SK-N-MC (cell line): ENCODE data around the gene GVQW3.

Experiments used
- DNase-seq: peaks from one replicate; pipeline ENCODE4 v3.0.0-alpha.2; 2011; ENCODE audit warnings: low read depth, low spot score
- H3K27ac ChIP-seq: fragments of 200-600 bp; sonication (generic); 2 replicates; pipeline ENCODE4 v1.5.1; 2016; ENCODE audit warnings: mixed run types
- H3K36me3 ChIP-seq: fragments of 200-600 bp; sonication (generic); 2 replicates; pipeline ENCODE4 v1.6.1; 2017; ENCODE audit warnings: antibody characterized with exemption, low read length, mixed read lengths; ENCODE audit not compliant: insufficient read depth
- H3K4me3 ChIP-seq: fragments of 200-600 bp; sonication (generic); 2 replicates; pipeline ENCODE4 v1.5.1; 2016
- H3K9ac ChIP-seq: fragments of 200-600 bp; sonication (generic); 2 replicates; pipeline ENCODE4 v1.8.0; 2017; ENCODE audit warnings: mixed run types, mixed read lengths; ENCODE audit not compliant: insufficient read length
- H3K9me3 ChIP-seq: fragments of 200-600 bp; sonication (generic); 2 replicates; pipeline ENCODE4 v1.6.1; 2017; ENCODE audit warnings: low read depth, mild to moderate bottlenecking, antibody characterized with exemption, low read length, moderate library complexity, mixed read lengths
- EZH2 ChIP-seq: fragments of 200-600 bp; sonication (generic); IDR thresholded peaks from one replicate; pipeline ENCODE4 v1.6.1; 2017; ENCODE audit warnings: antibody characterized with exemption
- FOXP2 ChIP-seq: optimal IDR thresholded peaks from 2 replicates; pipeline ENCODE3; 2011; ENCODE audit warnings: mild to moderate bottlenecking, moderate library complexity; ENCODE audit not compliant: insufficient read depth; ENCODE audit errors: extremely low read length, control extremely low read depth
- POLR2AphosphoS5 ChIP-seq: IDR thresholded peaks from 2 replicates; pipeline ENCODE4 v1.6.1; 2012; ENCODE audit warnings: mild to moderate bottlenecking, low read depth, low read length, borderline replicate concordance

Gene GVQW3

DNA sequence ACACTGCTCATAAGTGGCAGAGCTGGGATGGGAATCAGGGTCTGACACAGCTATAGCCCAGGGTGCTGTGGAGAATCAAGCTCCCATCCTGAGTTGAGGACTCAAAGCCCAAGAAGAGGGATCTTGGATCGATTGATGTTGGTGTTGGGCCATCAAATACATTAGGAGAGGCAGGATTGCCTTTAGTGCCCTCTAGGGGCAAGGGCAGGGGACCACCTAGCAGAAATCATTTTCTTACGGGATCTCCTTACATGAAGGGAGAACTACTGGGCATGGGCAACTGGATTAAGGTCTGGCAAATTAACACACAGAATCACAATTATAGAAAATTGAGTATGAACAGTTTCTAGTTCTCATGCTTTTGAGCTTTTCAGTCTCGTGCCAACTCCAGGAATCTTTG is 38.8 kb downstream of the GVQW3 start:
- no peak overlapping the region for H3K27ac ChIP-seq
- no peak overlapping the region for H3K4me3 ChIP-seq
- no peak for DNase-seq
- no peaks in the 10 kb centered on the region for H3K9me3 ChIP-seq
- H3K9ac ChIP-seq = no peak overlapping the region
- no peaks in the 10 kb centered on the region for H3K36me3 ChIP-seq
- no peak for TF ChIP-seq FOXP2
- TF ChIP-seq EZH2 = no peak
- no peak for TF ChIP-seq POLR2AphosphoS5

DNA sequence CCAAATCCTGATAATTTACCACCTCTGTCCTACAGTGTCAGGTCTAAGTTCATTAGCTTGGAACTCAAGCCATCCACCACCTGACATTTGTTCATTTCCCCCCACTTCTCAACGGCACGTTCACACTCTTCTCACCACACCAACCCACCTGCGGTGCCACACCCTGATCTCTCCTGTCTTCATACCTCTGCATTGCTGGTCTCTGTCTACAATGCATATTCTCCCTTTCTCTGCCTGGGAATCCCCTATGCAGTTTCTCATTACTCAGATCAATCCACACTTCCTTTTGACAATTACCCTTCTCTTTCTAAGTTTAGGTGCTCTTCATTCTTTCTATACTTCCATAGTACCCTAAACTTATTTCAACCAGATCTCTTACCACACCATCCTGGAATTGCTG is 43.3 kb downstream of the GVQW3 start:
- H3K27ac ChIP-seq = no peak overlapping the region
- DNase-seq = no peak
- no peak overlapping the region for H3K9ac ChIP-seq
- H3K9me3 ChIP-seq = no peaks in the 10 kb centered on the region
- no peak overlapping the region for H3K4me3 ChIP-seq
- no peak for TF ChIP-seq EZH2
- no peak for TF ChIP-seq POLR2AphosphoS5
- TF ChIP-seq FOXP2 = no peak
- H3K36me3 ChIP-seq = no peaks in the 10 kb centered on the region

DNA sequence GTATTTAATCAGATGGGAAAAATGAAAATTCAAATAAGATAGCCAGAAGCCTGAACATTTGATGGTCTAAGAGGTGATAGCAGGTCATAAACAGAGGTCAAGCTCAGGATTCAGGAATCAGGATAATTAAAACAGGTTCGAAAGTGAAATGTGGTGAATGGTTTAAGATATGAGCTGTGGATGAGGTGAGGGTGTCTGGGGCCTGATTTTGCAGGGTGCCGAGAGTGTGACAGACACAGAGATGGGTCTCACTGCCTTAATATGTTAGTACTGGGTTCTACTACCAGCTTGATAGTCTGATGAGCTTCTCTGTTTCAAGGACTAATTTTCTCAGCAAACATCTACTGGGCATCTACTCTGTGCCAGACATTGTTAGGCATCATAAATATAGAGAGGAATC is 43.8 kb downstream of the GVQW3 start:
- no peaks in the 10 kb centered on the region for H3K9me3 ChIP-seq
- no peaks in the 10 kb centered on the region for H3K36me3 ChIP-seq
- H3K4me3 ChIP-seq = no peak overlapping the region
- no peak for DNase-seq
- no peak for TF ChIP-seq FOXP2
- TF ChIP-seq POLR2AphosphoS5 = no peak
- TF ChIP-seq EZH2 = no peak
- H3K27ac ChIP-seq = no peak overlapping the region
- no peak overlapping the region for H3K9ac ChIP-seq

DNA sequence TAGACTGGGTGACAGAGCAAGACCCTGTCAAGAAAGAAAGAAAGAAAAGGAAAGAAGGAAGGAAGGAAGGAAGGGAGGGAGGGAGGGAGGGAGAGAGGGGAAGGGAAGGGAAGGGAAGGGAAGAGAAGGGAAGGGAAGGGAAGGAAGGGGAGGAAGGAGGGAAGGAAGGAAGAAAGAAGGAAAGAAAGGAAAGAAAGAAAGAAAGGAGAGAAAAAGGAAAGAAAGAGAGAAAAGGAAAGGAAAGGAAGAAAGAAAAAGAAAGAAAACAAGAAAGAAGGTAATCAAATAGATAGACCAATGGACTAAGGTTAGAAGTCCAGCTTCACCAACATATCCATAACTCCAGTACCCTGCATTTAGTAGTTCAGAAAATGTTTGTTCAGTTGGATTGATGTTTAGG is 45.5 kb downstream of the GVQW3 start:
- H3K36me3 ChIP-seq = no peaks in the 10 kb centered on the region
- H3K9ac ChIP-seq = no peak overlapping the region
- no peak for DNase-seq
- no peaks in the 10 kb centered on the region for H3K9me3 ChIP-seq
- H3K4me3 ChIP-seq = no peak overlapping the region
- no peak overlapping the region for H3K27ac ChIP-seq
- TF ChIP-seq FOXP2 (no peak), POLR2AphosphoS5 (no peak), EZH2 (no peak)

DNA sequence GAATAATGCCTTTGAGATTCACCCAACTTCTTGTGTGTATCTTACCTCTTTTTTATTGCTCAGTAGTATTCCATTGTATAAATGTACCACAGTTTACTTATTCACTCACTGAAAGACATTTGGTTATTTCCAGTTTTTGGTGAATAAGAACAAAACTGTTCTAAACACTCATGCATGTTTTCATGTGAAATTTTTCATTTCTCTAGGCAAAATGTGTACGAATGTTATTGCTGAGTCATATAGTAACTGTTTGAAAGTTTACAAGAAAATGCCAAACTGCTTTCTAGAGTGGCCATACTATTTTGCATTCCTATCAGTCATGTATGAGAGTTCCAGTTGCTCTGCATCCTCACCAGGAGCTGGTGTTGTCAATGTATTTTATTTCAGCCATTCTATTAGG is 54.9 kb downstream of the GVQW3 start:
- no peak for DNase-seq
- TF ChIP-seq POLR2AphosphoS5 (no peak), FOXP2 (no peak), EZH2 (no peak)
- no peaks in the 10 kb centered on the region for H3K36me3 ChIP-seq
- H3K9ac ChIP-seq = no peak overlapping the region
- H3K9me3 ChIP-seq = no peaks in the 10 kb centered on the region
- H3K4me3 ChIP-seq = no peak overlapping the region
- H3K27ac ChIP-seq = no peak overlapping the region

DNA sequence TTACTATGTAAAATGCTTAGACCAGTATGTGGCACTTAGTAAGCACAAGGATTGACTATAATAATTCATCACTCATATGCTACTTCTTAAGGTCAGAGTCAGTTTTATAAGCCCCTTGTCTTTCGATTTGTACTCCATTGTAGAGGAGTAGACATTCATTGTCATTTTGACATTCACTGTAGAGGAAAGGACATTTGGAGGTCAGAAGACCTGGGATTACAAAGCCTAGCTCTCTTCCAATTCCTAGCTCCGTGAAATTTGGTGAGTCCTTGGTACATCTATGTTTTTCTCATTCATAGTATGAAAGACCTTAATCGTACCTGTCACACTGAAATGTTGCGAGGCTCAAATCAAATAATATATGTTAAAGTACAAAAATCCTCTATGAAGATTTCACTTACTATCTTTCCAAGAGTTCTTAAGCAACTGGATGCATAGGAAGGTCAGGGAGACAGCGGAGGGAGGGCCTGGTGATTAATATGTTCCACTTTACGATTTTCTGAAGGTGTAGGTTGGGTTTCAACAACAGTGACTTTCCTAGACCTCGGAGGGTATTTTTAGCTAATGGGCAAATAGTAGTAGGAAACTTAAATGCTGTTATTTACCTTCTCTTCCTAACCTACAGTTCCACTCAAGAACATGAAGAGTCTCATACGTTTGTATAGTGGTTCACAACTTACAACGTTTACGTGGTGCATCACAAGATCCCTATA is 62.3 kb downstream of the GVQW3 start:
- no peak for DNase-seq
- H3K27ac ChIP-seq = peak overlapping the region; percentile 94
- peaks cover 20% of the 10 kb centered on the region for H3K36me3 ChIP-seq
- TF ChIP-seq FOXP2 (no peak), POLR2AphosphoS5 (no peak), EZH2 (no peak)
- peak overlapping the region; percentile 99 for H3K9ac ChIP-seq
- peak overlapping the region; percentile 98 for H3K4me3 ChIP-seq
- no peaks in the 10 kb centered on the region for H3K9me3 ChIP-seq

DNA sequence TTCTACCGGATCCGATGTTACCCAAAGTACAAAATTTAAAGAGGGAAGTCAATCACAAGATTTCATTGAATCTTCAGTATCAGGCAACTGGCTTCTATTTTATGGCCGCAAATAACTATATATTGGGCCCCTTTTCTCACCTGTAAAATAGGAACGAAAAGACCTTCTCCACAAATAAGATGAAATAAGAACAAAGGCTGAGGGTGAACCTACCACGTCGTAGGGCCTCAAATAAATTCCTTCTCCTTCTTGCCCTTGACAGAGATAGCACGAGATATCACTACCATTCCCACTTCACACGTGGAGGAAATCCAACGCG is 62.9 kb downstream of the GVQW3 start:
- DNase-seq = no peak
- Histone ChIP-seq H3K9me3 (no peaks in the 10 kb centered on the region), H3K4me3 (peak overlapping the region; percentile 98), H3K27ac (peak overlapping the region; percentile 94), H3K36me3 (peaks cover 25% of the 10 kb centered on the region), H3K9ac (peak overlapping the region; percentile 99)
- no peak for TF ChIP-seq EZH2
- no peak for TF ChIP-seq FOXP2
- no peak for TF ChIP-seq POLR2AphosphoS5

DNA sequence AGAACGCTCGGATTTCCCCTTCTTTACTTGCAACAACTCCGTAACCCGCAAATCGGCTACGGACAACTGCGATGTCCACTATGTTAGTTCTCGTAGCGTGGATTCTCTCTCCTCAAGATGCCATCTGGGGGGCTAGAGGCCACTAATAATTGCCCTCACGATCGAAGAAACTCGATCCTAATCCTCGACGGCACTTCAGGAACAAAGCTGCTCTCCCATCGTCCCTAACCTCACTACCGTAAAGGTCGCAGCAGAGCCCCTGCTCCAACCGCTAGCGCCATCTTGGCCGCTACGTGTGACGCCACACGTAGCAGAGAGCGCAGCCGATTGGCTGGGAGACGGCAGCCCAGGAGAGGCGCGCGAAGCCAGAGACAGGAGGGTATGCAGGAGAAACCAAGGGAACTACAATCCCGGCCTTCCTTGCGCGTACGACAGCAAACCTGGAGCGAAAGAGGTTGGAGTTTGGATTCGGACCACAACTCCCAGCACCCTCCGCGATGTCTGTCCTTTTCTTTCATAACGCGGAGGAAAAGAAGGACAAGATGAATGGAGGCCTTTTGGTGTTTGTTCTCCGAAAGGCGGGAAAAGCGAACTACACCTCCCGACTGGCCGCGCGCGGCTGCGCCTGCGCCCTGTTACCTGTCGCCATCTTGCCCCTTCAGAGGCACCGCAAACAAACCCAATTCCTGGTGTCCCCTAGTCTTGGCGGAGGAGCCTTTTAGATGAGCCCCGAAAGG is 63.4 kb downstream of the GVQW3 start, which contains the start of gene EMSY:
EMSY (plus strand) TSS at position 635 of the 737 bp plus-strand sequence. CDS start 1,921 bp downstream, outside the sequence.
- H3K27ac ChIP-seq = peak within 1 kb of the TSS; percentile 94
- DNase-seq = peak; percentile 97
- peak within 1 kb of the TSS; percentile 98 for H3K4me3 ChIP-seq
- H3K36me3 ChIP-seq = peaks cover 30% of the 10 kb centered on the region
- TF ChIP-seq FOXP2 = peak; percentile 62
- TF ChIP-seq POLR2AphosphoS5 = peak; percentile 98
- no peak for TF ChIP-seq EZH2
- peak within 1 kb of the TSS; percentile 99 for H3K9ac ChIP-seq
- H3K9me3 ChIP-seq = no peaks in the 10 kb centered on the region
